LHCN-M2 (cell line): ENCODE measurements around the gene ZBTB12. TPM values are rescaled to one million over a fixed set of nuclear protein-coding genes. Genes with fewer than 3 reads are reported as not detected.
"Not testable (repeated sequence)": the region's sequence is repeated elsewhere in the genome, so short reads cannot be mapped to it uniquely, and the experiment has no call there.

Experiments used
- DNase-seq: peaks from one replicate; pipeline ENCODE4 v3.0.0-alpha.2; 2012; ENCODE audit warnings: low read depth
- polyA plus RNA-seq: library from polyadenylated mRNA; unstranded; fragments of >200 nt; gene quantifications from one replicate; pipeline ENCODE4 v1.2.1, GENCODE V29; 2012; ENCODE audit warnings: missing spikeins
- total RNA-seq: library from RNA; depleted of rRNA; stranded (reverse); fragments of >200 nt; gene quantifications from 2 replicates; pipeline ENCODE4 v1.2.3, GENCODE V29; 2014; rRNA removed

ZBTB12 gene
- 1.2 and 3.0 TPM in 2 replicates for total RNA-seq
- polyA plus RNA-seq = 7.2 TPM

- DNase-seq = peak; percentile 93
These were observed at the start of gene ZBTB12 for GRCh38 chr6:31901953-31902643. Gene ZBTB12 (minus strand): TSS chr6:31902086. CDS start chr6:31901305, 781 bp downstream.

DNA sequence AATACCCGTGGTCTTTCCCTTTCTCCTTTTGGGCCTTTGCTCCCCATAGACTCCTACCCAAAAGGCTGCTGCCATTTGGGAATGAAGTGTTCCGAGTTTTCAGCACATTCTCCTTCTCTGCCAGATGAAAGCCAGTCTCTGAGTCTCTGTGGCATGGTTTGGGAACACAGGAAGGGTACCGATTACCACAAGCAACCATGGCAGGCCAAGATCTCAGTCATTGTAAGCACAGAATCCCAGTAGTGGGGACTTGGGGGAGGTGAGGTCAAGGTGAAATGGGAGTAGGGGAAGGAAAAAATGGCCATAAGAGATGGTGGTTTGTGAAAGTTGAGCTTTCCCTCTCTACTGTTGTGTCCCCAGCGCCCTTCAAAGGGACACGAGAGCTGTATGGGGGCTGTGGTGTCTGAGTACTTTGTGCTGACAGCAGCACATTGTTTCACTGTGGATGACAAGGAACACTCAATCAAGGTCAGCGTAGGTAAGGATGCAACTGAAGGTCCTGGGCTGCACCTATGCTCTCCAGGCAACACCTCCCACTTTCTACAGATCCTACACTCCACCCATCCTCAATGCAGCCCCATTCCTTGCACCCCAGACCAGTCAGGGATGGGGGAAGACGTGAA, 48.2 kb upstream of the ZBTB12 start:
- DNase-seq = no peak

- DNase-seq = peak; percentile 40
These were observed 47.0 kb upstream of the ZBTB12 start for GRCh38 chr6:31948753-31949413.

DNA sequence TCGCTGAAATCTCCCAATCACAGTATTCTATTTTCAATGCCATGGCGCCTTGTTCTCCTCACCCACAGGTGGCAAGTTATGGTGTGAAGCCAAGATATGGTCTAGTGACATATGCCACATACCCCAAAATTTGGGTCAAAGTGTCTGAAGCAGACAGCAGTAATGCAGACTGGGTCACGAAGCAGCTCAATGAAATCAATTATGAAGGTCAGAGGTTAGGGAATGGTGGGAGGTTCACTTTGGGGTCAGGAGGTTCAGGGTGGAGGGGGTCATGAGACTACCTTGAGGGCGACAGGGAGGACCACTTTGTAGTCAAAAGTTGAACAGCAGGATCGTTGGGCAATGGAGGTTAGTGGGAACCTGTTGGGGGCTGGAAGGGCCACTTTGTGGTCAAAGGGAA, 46.4 kb upstream of the ZBTB12 start:
- DNase-seq = no peak

DNA sequence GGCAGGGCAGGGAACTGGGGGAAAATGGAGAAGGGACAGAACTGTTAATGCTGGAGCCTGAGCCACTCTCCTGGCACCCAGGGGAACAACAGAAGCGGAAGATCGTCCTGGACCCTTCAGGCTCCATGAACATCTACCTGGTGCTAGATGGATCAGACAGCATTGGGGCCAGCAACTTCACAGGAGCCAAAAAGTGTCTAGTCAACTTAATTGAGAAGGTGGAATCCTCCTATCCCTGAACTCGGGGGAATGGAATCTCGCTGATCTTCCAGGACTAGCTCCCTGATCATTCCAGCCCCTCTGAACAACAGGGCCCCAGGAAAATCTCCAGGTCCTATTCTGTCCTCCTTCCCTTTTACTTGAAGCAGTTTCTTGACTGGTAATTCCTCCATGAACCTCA, 46.0 kb upstream of the ZBTB12 start:
- DNase-seq = no peak

GRCh38 chr6:31947070-31947675, 45.3 kb upstream of the ZBTB12 start:
- no peak for DNase-seq

- DNase-seq = no peak
These were observed 44.5 kb upstream of the ZBTB12 start for GRCh38 chr6:31946370-31946885.

DNA sequence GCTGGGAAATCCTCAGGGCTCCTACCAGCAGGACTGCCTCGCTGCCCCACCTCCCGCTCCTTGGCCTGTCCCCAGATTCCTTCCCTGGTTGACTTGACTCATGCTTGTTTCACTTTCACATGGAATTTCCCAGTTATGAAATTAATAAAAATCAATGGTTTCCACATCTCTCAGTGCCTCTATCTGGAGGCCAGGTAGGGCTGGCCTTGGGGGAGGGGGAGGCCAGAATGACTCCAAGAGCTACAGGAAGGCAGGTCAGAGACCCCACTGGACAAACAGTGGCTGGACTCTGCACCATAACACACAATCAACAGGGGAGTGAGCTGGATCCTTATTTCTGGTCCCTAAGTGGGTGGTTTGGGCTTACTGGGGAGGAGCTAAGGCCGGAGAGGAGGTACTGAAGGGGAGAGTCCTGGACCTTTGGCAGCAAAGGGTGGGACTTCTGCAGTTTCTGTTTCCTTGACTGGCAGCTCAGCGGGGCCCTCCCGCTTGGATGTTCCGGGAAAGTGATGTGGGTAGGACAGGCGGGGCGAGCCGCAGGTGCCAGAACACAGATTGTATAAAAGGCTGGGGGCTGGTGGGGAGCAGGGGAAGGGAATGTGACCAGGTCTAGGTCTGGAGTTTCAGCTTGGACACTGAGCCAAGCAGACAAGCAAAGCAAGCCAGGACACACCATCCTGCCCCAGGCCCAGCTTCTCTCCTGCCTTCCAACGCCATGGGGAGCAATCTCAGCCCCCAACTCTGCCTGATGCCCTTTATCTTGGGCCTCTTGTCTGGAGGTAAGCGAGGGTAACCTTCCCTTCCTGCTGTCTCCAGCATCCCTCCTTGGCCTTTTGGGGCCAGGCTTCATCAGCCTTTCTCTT, 43.9 kb upstream of the ZBTB12 start, which contains the start of gene CFB:
Gene CFB (plus strand): TSS at position 589 of the 863 bp plus-strand sequence. CDS start 127 bp downstream, at position 716.
- DNase-seq = peak; percentile 69

- no peak for DNase-seq
These were observed 43.2 kb upstream of the ZBTB12 start for GRCh38 chr6:31945154-31945506.

- DNase-seq = no peak
These were observed 41.9 kb upstream of the ZBTB12 start for GRCh38 chr6:31943742-31944141.

- DNase-seq = peak; percentile 50
These were observed 38.4 kb upstream of the ZBTB12 start for GRCh38 chr6:31940256-31940664.

DNA sequence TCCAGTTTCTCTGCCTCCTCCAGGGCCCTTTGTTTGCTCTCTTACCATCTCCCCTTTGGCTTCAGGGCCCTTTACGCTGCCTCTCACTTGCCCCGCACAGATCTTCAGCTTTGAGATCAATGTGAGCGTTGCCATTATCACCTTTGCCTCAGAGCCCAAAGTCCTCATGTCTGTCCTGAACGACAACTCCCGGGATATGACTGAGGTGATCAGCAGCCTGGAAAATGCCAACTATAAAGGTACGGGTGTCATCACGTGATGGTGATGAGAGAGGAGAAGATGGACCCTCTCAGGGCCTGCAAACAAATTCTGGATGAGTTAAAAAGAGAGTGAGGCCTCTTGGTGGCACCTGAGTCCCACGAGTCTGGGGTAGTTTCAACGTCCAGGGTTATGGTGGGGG, 33.9 kb upstream of the ZBTB12 start:
- no peak for DNase-seq

- DNase-seq = no peak
These were observed 33.1 kb upstream of the ZBTB12 start for GRCh38 chr6:31935021-31935420.

DNA sequence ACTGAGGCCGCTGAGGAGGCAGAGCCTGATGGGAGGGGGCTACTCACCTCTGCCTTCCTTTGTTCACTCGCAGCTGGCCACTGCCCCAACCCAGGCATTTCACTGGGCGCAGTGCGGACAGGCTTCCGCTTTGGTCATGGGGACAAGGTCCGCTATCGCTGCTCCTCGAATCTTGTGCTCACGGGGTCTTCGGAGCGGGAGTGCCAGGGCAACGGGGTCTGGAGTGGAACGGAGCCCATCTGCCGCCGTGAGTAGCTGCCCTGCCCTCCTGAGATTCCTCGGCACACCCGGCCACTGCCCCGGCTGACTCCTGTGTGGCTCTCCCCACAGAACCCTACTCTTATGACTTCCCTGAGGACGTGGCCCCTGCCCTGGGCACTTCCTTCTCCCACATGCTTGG, 31.7 kb upstream of the ZBTB12 start:
- DNase-seq = no peak

- not testable (repeated sequence) for DNase-seq
These were observed 30.3 kb upstream of the ZBTB12 start for GRCh38 chr6:31932137-31932536.

DNA sequence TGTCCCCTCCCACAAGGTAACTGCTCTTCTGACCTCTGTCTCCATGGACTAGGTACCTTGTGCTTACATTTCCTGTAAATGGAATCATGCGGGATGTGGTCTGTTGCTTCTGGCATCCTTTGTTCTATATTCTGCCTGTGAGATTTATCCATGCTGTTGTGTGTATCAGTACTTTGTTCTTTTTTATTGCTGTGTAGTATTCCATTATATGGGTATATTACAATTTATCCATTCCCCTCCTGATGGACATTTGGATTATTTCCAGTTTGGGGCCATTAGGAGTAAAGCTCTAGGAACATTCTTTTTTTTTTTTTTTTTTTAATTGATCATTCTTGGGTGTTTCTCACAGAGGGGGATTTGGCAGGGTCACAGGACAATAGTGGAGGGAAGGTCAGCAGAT, 29.1 kb upstream of the ZBTB12 start:
- no peak for DNase-seq

GRCh38 chr6:31928672-31928939, 26.7 kb upstream of the ZBTB12 start:
- DNase-seq = no peak

GRCh38 chr6:31927863-31928671, 26.2 kb upstream of the ZBTB12 start:
- no peak for DNase-seq

- no peak for DNase-seq
These were observed 25.5 kb upstream of the ZBTB12 start, which contains the start of gene C2 for GRCh38 chr6:31927242-31927862. Gene C2 (plus strand): TSS chr6:31927717. CDS start chr6:31927753, 36 bp downstream.

DNA sequence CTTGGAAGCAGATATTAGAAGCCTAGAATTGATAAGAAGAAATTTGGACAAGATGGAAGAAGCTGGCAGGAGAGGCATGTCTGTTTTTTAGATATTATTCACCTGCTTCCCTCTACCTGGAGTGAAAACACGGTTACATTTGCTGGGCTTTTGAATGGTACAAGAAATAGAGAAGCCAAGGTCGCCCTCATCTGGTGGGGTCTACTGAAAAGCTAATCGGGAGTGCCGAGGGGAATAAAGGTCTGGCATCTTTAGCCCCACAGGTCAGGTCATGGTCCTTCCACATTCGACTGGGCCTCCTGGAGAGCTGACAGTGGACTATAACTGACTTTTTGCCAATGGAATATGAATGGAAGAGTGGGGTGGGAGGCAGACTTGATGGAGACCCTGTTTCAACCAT, 21.1 kb upstream of the ZBTB12 start:
- no peak for DNase-seq
